HG03432 (cell line): ENCODE measurements around the gene SLC35B2.
"Not testable (repeated sequence)": the region's sequence is repeated elsewhere in the genome, so short reads cannot be mapped to it uniquely, and the experiment has no call there.

Experiments
- ATAC-seq: cut with Tn5 transposase; IDR thresholded peaks from one replicate; pipeline ENCODE4 v1.9.1; 2021; ENCODE audit warnings: mild to moderate bottlenecking, moderate library complexity; ENCODE audit not compliant: unreplicated experiment

The SLC35B2 gene

DNA sequence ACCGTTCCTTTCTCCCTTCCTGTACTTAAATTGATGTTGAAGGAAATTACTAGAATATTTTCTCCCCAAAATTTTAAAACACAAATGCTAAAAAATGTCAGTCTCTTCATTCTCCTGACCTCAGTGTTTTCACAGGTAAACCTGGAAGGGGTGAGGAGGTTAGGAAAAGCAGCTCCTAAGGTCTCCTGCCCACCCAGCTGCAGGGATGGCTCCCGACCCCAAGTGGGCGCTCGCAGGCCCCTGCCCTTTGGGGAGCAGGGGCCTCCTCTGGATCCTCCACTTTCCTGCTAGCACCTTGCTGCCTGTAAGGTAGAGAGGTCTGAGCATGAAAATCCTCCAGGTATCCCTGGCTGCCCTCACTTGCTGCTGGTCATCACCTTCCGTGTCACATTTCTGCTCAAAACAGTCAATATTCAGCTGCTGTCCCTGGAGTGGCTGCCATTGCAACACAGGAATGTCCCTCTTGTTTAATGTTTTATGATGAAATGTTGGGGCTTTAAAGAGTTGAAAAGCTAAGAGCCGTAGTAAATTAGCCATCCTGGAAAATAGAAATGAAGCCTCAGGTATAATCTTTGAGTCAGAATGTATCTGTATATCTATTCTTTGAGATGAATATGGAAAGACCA, 21.3 kb downstream of the SLC35B2 start:
- ATAC-seq: no peak

DNA sequence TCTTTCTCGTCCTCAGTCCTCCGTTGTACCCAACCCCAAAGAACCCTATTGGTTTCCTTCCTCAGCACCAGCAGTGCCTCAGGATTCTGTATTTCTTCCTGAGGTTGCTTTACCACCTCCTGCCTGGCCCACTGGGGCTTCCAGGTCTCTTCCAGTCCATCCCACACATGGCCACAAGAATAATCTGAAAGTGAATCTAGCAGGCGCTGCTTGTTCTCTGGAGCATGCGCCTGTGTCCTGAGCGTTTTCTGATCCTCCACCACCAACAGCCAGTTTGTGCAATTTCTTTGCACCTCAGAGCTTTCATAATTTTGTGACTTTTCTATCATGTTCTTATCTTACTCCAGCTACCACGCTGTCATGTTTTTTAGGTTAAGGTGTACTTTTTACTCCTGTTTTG, 22.1 kb downstream of the SLC35B2 start:
- no peak for ATAC-seq

DNA sequence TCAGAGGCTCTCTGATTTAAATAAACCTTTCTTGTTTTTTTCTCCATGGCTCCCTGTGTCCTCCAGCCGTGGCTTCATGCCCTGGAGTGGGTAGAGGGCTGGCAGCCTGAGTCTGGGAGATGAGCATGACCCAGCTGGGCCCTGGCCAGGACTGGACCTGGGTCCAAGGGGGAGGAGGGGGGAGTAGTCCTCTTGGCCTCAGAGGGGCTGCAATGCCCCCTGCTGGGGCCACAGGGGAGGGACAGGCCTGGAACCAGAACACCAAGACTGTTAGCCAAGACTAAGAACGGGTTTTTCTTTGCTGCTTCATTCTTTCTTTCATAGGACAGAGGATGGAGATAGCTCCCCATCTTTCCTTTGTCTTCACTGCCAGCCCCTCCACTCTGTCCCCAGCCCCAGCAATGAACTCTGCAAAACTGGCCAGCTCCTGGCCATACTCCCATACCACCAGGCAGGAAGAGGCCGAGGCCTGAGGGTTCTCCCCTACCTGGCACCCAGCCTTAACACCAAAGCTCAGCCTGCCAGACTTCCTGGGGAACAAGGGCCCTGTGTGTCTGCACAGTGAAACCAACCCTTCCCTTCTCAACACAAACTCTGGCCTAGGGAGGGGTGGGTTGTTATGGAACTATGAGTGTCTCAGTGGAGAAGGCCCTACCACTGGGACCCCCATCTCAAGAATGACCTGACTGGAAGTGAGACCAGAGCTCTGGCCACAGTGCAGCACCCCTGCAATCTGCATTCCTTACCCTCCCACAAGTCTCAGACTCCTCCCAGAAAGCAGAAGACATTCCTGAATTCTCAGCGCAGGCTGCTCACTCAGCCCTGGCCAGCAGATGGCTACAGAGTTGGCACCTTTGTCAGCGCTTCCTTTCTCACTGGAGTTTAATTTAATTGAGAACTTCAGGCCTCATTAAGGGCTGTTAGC, 23.0 kb downstream of the SLC35B2 start:
- ATAC-seq: no peak

DNA sequence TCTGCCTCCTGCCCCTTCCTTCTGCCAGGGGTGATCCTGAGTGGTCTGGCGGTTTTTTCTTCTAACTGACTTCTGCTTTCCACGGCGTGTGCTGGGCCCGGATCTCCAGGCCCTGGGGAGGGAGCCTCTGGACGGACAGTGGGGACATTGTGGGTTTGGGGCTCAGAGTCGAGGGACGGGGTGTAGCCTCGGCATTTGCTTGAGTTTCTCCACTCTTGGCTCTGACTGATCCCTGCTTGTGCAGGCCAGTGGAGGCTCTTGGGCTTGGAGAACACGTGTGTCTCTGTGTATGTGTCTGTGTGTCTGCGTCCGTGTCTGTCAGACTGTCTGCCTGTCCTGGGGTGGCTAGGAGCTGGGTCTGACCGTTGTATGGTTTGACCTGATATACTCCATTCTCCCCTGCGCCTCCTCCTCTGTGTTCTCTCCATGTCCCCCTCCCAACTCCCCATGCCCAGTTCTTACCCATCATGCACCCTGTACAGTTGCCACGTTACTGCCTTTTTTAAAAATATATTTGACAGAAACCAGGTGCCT, 23.7 kb downstream of the SLC35B2 start:
- ATAC-seq: no peak

DNA sequence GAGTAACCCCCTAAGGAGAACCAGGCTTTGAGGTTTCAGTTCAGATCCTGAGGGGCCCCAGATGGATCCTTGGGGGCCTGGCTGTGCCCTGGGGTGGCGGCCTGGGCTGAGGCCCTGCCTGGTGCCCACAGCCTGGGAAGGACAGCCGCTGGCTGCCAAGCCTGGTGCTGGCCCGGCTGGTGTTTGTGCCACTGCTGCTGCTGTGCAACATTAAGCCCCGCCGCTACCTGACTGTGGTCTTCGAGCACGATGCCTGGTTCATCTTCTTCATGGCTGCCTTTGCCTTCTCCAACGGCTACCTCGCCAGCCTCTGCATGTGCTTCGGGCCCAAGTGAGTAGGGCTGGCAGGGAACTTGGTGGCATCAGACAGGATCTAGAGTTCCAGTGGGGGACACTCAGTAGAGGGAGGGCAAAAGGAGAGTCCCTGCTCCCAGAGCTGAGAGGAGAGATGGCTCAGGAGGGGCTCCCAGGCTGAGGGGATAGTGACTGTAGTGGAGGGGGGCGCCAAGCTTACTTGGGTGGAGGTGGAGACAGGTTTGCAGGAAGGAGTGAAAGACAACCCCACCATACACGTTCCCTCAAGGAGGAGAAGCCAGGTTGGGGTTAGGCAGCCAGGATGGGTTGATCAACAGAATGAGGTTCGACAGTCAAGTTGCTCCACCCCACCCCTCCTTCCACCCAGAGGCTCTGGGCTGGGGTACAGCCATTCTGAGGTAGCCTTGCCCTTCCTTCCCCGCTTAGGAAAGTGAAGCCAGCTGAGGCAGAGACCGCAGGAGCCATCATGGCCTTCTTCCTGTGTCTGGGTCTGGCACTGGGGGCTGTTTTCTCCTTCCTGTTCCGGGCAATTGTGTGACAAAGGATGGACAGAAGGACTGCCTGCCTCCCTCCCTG, 24.4 kb downstream of the SLC35B2 start:
- no peak for ATAC-seq

DNA sequence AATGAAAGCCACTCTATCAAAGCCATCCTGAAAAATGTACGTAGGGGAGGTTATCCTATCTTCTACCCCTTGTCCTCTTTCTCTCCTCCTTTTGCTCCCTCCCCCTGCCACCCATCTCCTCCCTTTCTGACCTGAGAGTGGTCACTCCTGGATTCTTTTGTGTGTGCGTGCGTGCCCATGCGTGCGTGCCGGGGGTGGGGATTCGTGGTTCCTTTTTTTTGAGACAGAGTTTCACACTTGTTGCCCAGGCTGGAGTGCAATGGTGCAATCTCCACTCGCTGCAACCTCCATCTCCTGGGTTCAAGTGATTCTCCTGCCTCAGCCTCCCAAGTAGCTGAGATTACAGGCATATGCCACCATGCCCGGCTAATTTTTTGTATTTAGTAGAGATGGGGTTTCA, 25.9 kb downstream of the SLC35B2 start:
- ATAC-seq: not testable (repeated sequence)

DNA sequence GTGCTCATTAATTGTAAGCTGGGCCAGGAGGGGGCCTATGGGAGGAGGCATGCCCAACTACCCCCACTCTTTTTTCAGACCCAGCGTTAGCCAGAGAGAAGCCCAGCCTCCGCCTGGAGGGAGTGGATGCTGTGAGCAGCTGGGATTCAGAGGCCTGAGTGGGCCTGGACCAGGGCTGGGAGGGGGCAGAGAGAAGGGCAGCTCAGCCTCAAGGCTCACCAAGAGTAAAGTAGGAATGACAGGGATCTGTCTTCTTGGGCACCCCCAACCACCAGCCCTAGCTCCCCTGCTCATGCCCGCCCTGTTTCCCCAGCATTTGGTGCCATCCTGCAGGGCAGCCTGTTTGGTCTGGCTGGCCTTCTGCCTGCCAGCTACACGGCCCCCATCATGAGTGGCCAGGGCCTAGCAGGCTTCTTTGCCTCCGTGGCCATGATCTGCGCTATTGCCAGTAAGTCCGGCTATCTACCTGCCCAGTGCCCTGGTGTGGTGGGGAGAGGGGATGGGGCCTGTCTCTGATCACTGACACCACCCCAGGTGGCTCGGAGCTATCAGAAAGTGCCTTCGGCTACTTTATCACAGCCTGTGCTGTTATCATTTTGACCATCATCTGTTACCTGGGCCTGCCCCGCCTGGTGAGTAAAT, 27.2 kb downstream of the SLC35B2 start:
- no peak for ATAC-seq

DNA sequence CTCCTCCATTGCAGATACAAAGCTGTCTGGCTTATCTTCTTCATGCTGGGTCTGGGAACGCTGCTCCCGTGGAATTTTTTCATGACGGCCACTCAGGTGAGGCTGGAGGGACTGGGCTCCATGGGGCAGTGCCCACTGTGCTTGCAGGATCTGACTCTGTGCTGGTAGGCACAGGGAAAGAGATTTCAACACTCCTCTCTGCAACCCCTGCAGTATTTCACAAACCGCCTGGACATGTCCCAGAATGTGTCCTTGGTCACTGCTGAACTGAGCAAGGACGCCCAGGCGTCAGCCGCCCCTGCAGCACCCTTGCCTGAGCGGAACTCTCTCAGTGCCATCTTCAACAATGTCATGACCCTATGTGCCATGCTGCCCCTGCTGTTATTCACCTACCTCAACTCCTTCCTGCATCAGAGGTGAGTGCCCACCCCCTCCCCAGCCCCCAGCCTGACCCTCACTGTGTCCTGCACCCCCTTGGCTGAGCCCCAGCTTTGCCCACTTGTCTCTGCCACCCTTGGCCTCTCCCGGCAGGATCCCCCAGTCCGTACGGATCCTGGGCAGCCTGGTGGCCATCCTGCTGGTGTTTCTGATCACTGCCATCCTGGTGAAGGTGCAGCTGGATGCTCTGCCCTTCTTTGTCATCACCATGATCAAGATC, 27.8 kb downstream of the SLC35B2 start:
- ATAC-seq: no peak

DNA sequence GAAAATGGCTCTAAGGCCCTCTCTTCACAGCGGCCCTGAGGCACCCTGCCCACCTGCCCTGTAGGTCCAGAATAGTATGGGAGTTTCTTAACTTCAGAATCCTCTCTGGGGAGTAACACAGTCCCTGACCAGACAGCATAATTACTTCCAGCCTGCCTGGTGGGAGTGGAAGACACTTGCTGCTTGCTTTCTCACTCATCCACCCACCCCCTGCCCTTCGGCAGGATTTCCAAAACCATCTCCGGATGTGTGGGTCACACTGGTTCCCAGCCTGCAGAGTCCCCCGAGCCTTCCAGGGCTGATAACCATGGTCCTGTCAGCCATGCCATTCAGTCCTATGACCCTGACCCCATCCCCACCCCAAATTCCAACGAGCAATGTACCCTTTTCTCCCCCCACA, 28.5 kb downstream of the SLC35B2 start:
- ATAC-seq: no peak

DNA sequence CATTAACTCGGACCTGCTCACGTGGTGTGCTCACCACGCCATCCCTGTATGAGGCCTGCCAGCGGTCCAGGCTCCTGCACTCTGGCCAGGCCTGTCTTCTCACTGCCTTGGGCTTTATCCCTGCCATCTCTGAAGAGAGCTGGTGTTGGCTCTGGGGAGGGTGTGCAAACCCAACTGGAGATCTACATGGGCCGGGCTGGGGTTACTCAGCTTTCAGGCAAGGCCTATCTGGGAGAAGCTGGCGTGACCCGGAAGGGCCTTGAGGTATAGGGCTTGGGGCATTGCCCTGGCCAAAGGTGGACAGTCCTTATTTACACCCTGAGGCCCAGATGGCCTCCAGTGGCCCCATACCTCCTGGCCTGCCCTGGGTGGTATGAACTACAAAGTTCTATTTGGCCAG, 28.9 kb downstream of the SLC35B2 start:
- no peak for ATAC-seq

DNA sequence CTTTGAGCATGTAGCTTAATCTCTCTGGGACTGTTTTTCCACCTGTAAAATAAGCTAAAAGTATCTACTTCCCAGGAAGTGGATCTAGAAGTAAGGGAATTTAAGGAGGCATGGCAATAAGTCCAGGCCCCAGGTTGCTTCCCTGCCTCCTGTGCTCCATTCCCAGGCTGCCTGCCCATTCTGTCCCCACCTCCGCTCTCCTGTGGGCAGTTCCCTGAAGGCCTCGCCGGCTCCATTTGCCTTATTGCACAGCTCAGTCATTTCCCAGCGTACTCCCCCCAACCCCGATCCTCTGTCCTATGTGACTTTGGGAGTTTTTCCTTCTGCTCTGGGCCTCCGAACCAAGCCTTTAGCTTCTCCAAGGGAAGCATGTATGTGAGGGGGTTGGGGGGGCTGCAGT, 29.3 kb downstream of the SLC35B2 start:
- no peak for ATAC-seq

DNA sequence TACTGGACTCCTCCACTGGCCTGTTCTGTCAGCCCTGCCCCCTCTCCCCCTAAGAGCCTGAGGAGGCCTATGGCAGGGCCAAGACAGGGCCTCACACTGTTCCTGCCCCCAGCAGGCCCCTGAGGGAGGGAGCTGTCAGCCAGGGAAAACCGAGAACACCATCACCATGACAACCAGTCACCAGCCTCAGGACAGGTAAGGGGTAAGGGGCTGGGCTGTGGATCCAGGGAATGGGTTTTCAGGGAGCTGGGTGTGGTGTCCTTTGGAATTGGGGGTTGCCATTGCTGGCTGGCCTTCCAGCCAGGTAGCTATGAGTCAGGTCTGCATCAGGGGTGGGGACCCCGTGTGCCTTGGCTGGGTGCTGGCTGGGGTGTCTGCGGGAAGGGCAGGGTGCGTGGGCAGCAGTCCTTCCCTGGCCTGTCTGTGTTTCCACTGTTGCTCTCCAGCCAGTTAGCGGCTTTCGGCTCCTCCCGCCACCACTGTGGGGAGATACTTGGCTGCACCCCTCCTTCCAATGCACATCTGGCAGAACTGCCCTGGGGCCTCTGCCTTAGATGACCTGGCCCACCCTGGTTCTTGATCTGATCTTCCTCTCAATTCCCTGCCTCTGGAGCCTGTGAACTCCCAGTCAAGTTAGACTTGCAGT, 30.1 kb downstream of the SLC35B2 start:
- ATAC-seq: no peak

DNA sequence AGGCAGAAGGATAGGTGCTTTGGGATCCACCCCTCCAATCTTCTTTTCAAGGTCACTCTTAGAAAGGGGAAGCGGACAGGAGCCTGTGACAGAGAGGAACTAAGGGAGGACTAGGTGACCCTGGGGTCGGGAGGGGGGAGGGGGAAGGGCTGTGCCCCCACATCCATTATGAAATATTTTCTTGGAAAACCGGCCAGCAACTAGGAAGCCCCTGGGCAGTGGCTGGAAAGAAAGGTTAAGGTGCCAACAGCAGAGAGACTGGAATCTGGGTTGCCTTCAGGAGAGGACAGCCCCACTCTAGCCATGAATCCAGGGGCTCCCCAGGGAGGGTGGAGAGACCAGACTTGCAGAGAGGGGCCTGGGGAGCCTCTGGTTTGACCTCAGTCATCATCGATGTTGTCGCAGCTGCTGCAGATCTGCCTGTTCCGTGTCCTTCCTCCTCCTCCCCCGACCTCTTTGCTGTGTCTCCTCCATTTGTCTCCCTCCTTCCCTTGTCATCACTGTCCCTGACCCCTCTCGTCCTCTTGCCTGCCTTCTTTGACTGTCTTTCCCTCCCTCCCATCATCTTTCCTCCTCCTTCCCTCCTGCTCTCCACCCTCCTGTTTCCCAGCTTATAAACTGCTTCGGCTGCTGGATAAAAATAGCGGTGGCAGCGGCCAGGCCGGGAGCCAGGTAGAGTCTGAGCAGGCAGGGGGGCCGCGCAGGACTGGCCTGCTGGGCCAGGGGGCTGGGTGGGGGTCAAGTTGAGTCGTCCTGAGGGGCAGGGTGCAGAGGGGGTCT, 30.8 kb downstream of the SLC35B2 start:
- no peak for ATAC-seq

DNA sequence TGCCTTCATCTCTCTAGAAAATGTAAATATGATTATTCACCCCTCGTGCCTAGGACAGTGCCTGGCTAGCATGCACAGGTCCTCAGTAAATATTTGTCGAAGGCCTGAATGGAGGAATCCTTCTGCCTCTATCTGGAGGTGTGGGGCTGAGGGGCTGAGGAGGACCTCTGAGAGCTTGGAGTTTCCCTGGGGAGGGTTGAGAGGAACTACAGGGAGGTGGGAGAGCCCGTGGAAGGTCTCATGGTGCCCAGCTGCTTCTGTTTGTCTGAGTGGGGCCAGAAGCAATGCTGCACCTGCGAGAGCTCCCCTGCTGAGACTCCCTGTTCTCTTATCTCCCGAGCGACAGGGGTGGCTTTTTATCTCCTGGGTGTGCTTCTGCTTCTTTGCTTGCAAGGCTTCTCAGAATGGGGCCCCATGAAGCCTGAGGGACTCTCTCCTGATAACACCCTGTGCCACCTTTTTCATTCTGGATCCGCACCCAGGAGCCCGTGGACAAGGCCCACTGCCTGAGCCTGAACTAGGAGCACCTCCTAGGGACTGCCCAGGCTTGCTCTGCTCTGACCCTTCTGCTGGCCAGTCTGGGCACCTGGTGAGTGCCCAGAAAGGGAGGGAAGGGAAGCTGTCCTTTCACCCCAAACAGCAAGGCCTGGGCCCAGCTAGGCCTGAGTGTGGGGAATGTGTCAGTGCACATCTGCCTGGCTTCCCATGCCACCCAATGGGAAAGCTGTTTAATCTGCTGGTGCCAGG, 31.6 kb downstream of the SLC35B2 start:
- ATAC-seq: no peak

DNA sequence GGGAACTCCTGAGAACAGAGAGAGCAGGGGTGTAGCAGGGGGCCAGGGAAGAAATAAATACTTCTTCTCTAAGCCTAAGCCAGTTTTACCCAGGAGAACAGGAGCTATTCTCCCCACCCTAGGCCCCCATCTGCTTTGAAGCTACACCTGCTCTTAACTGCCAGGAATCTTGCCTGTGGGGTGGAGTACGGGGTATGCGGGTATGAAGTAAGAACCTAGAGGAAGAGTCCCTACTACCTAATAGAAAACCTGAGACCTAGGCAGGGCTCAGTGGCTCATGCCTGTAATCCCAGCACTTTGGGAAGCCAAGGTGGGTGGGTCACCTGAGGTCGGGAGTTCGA, 32.4 kb downstream of the SLC35B2 start:
- no peak for ATAC-seq

DNA sequence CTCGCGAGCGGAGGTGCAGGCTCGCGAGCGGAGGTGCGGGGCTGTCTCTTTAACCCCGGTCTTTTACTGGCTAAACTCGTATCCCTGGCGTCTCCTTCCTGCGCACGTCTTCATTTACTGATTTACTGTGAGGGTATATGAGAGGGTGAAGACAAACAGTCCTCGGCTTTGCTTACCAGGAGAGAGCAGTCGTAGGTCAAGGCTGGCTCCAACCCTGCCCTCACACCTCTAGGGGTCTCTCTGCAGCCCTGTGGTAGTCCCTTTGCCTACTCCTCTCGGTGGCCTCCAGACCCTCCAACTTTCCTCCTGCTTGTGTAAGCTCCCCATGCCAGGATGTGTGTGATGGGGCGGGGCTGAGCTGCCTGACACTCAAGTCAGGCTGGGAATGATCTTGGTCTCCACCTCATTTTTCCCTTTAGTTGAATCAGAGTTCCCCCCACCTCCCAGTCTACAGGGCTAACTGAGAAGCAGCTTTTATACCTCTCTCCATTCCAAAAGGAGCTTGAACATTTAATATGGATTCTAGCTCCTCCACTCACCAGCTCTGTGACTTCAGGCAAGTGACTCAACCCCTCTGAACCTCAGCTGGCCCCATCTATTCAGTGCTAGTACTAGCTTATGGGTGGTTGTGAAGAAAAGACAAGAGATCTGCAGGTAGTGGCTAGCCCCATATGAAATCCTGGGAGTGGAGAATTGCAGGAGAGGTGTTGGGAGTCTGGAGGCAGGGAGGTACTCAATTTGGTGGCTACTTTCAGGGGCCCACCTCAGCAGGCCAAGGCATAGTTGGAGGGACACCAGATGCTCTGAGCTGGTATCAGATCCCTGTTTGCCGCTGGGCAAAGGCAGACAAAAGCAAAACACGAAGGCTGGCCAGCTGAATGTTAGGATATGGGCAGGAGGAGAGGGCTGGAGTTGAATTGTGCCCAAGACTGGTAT, 33.0 kb downstream of the SLC35B2 start:
- peak; percentile 4 for ATAC-seq

DNA sequence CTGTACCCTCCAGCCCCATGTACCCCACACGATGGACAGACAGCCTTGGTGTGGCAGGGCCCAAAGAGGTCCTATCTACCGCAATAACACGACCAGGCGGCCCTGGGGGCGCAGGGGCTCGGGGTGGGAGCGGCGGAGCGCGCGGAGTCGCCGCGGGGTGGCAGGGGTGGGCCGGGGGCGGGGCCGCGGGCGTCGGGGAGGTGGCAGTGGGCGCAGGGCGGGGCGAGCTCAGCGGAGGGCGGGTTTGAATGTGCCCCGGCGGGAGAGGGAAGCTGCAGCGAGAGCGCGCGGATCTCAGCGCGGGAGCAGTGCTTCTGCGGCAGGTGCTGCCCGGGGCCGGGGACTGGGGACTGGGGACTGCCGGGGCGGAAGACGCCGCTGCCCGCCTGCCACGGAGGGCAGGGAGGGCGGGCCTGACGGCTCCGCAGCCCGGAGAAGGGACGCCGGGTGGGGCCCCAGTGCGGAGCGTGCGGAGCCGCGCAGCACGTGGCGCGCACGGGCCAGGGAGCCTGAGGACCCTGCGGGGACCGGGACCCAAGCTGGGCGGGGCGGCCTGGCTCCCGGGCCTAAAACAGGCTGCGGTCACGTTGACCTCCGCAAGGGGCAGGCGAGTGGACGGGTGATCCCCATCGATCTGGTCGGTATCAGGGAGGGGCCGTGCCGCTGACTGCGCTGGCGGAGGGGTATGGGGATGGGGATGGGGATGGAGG, 33.9 kb downstream of the SLC35B2 start, which contains the start of gene SLC29A1:
SLC29A1 (plus strand) TSS at position 277 of the 710 bp plus-strand sequence. CDS start 3,719 bp downstream, outside the sequence.
- peak; percentile 57 for ATAC-seq
